ENCODE results near the gene ADARB2. TPM values are rescaled to one million over a fixed set of nuclear protein-coding genes. Genes with fewer than 3 reads are reported as not detected.

ADARB2 gene
- total RNA-seq, 3 donors from 2014 or later (not counting 1 experiment from before 2014, with no cell fraction given), result 0.27 to 0.78 (median 0.40) TPM

DNA sequence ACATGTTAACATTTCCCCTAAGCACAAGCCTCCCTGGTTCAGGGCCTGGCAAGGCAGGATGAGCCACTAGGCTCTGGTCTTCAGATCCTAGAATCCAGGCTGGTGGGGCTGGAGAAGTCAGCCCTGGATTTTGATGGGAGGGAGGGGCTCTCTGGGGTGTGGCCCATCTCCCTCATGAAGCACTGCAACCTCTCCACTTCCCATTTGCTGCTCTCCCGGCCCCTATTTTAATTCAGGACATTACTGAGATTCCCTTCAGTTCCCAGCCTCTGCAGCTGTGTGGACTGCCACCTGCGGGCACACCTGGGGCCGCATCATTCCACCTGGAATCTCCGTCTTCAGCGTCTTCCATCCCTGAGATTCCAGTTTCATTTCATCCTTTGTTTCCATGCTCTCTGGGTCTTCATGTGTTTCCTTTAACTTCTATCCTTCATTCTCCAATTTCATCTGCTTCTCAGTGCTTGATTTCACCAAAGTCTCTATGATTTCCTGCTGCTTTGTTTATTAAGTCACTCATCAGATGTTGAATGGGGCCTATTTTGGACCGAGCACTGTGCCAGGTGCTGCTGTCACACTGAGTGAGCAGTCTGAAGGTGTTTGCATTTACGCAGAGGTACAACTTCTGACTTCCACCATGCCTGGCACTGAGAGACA is 427.6 kb downstream of the ADARB2 start:
- ATAC-seq (no peak), DNase-seq (no peak)
- Mint-ChIP-seq H3K36me3 (no peaks in the 10 kb centered on the region), H3K27ac (no peak overlapping the region), H3K9me3 (no peaks in the 10 kb centered on the region), H3K4me1 (no peaks in the 10 kb centered on the region), H3K4me3 (no peak overlapping the region), H3K27me3 (ENCODE audit: low read depth in 2 of 2) (peaks cover 0 to 3% of the 10 kb centered on the region in 2 donors)
- intact Hi-C loops (cut with micrococcal nuclease), result no loop called here
- H3K9me3 ChIP-seq (ENCODE audit: control insufficient read depth, insufficient read depth, low read length), result no peaks in the 10 kb centered on the region
- no peak overlapping the region for H3K27ac ChIP-seq (ENCODE audit: low read length)
- H3K36me3 ChIP-seq (ENCODE audit: control insufficient read depth, insufficient read depth, low read length), result no peaks in the 10 kb centered on the region
- WGBS (ENCODE audit: insufficient coverage), result 75% methylated on average over 7 of the region's 7 CpGs
- H3K4me1 ChIP-seq (ENCODE audit: control insufficient read depth, insufficient read depth, low read length), result no peaks in the 10 kb centered on the region
- TF ChIP-seq, protein P1, sequence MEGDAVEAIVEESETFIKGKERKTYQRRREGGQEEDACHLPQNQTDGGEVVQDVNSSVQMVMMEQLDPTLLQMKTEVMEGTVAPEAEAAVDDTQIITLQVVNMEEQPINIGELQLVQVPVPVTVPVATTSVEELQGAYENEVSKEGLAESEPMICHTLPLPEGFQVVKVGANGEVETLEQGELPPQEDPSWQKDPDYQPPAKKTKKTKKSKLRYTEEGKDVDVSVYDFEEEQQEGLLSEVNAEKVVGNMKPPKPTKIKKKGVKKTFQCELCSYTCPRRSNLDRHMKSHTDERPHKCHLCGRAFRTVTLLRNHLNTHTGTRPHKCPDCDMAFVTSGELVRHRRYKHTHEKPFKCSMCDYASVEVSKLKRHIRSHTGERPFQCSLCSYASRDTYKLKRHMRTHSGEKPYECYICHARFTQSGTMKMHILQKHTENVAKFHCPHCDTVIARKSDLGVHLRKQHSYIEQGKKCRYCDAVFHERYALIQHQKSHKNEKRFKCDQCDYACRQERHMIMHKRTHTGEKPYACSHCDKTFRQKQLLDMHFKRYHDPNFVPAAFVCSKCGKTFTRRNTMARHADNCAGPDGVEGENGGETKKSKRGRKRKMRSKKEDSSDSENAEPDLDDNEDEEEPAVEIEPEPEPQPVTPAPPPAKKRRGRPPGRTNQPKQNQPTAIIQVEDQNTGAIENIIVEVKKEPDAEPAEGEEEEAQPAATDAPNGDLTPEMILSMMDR (IDR thresholded peaks at IDR 0.05), result no peak
- no peak overlapping the region for H3K4me3 ChIP-seq (ENCODE audit: low read length)
- no peaks in the 10 kb centered on the region for H3K27me3 ChIP-seq (ENCODE audit: control insufficient read depth, insufficient read depth, low read length)

DNA sequence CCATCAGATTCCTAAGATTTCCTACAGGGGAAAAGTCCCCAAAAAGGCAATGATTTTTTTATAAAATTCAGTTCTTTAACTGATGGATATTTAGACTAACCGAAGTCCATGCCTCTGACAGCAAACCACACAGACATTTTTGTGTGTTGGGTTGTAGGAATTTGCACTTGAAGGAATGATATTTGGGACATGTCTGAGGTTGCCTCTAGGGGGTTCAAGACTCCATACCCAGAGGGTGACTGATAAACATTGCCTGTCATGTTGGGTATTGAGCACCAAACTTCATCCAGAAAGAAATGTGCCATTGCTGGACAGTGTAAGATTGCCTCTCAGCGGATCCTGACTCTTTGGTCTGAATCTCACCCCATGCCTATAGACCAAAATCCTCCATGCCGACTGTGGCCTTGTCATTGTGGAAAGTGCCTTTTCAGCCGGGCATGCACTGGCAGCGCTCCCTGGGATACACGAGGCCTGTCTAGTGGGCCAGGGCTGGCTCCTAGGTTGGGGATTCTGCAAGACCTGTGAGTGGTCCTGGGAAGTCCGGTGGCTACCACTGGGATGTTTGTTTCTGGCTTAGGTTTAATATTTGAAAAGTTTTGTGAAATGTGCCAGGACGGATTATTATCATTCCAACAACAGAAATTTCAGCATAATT is 428.2 kb downstream of the ADARB2 start:
- Histone ChIP-seq H3K9me3 (ENCODE audit: control insufficient read depth, insufficient read depth, low read length) (no peaks in the 10 kb centered on the region), H3K36me3 (ENCODE audit: control insufficient read depth, insufficient read depth, low read length) (no peaks in the 10 kb centered on the region), H3K4me1 (ENCODE audit: control insufficient read depth, insufficient read depth, low read length) (no peaks in the 10 kb centered on the region), H3K27me3 (ENCODE audit: control insufficient read depth, insufficient read depth, low read length) (no peaks in the 10 kb centered on the region), H3K27ac (ENCODE audit: low read length) (no peak overlapping the region), H3K4me3 (ENCODE audit: low read length) (no peak overlapping the region)
- Mint-ChIP-seq H3K36me3 (no peaks in the 10 kb centered on the region), H3K9me3 (no peaks in the 10 kb centered on the region), H3K27me3 (ENCODE audit: low read depth in 2 of 2) (peaks cover 0 to 3% of the 10 kb centered on the region in 2 donors), H3K4me3 (no peak overlapping the region), H3K4me1 (no peaks in the 10 kb centered on the region), H3K27ac (no peak overlapping the region)
- DNase-seq (no peak), ATAC-seq (no peak)
- intact Hi-C loops (cut with micrococcal nuclease), result no loop called here
- TF ChIP-seq, protein P1 (IDR thresholded peaks at IDR 0.05), result no peak
- 87% methylated on average over 8 of the region's 8 CpGs for WGBS (ENCODE audit: insufficient coverage)

DNA sequence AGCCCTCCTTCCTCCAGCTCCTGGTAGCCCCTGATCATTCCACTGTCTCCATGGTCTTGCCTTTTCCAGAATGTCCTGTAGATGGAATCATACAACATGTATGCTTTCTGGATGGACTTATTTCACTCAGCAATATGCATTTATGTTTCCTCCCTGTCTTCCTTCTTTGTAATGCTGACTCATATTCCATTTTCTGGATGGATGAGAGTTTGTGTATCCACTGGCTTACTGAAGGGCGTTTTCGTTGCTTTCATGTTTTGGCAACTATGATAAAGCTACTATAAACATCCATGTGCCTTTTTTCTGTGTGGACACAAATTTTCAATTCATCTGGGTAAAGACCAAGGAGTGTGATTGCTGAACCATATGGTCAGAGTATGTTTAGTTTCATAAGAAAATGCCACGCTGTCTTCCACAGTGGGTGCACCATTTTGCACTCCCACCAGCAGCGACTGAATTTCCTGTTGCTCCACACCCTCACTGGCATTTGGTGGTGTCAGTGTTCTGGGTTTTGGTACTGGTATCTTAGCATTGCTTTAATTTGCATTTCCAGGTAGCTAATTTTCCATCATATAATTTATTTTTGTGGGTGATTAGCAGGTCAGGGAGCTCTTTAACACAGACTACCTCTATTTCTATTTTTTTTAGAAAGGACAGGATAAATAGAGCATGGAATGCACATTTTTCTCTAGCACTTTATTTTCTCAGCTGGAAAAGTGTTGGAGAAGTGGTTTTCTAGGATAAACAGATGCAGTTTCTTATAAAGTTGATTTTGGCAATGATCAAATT is 429.0 kb downstream of the ADARB2 start:
- no peak for DNase-seq
- 83% methylated on average over 1 of the region's 4 CpGs for WGBS (ENCODE audit: insufficient coverage)
- intact Hi-C loops (cut with micrococcal nuclease), result no loop called here
- no peaks in the 10 kb centered on the region for H3K4me1 ChIP-seq (ENCODE audit: control insufficient read depth, insufficient read depth, low read length)
- TF ChIP-seq, protein P1 (IDR thresholded peaks at IDR 0.05), result no peak
- H3K27me3 Mint-ChIP-seq (ENCODE audit: low read depth in 2 of 2), result peaks cover 0 to 3% of the 10 kb centered on the region in 2 donors
- no peaks in the 10 kb centered on the region for H3K36me3 ChIP-seq (ENCODE audit: control insufficient read depth, insufficient read depth, low read length)
- H3K9me3 ChIP-seq (ENCODE audit: control insufficient read depth, insufficient read depth, low read length), result no peaks in the 10 kb centered on the region
- H3K36me3 Mint-ChIP-seq, result no peaks in the 10 kb centered on the region
- no peaks in the 10 kb centered on the region for H3K27me3 ChIP-seq (ENCODE audit: control insufficient read depth, insufficient read depth, low read length)
- no peak overlapping the region for H3K4me3 ChIP-seq (ENCODE audit: low read length)
- no peak overlapping the region for H3K4me3 Mint-ChIP-seq
- no peak overlapping the region for H3K27ac ChIP-seq (ENCODE audit: low read length)
- H3K9me3 Mint-ChIP-seq, result no peaks in the 10 kb centered on the region
- no peaks in the 10 kb centered on the region for H3K4me1 Mint-ChIP-seq
- no peak for ATAC-seq
- H3K27ac Mint-ChIP-seq, result no peak overlapping the region
